H1 (cell line): ENCODE data around the gene GSG1L2. TPM values are rescaled to one million over a fixed set of nuclear protein-coding genes. Genes with fewer than 3 reads are reported as not detected.

ENCODE experiments used
- CBX8 ChIP-seq: fragments of 300-800, 300-1000 bp; sonication (generic); IDR thresholded peaks from 2 replicates; pipeline ENCODE4 v1.7.1; 2016; ENCODE audit warnings: low read depth, low read length, borderline replicate concordance
- PHF8 ChIP-seq: fragments of 200-600 bp; sonication (generic); conservative IDR thresholded peaks from 2 replicates; pipeline ENCODE4 v1.7.1; 2012; ENCODE audit warnings: low read depth, mild to moderate bottlenecking, inconsistent platforms, low read length, moderate library complexity
- RAD21 ChIP-seq, 2 experiments: IDR thresholded peaks in 1 of 2; conservative IDR thresholded peaks in 1 of 2; 2 replicates each; pipeline ENCODE4 v1.6.1; 2011; ENCODE audit warnings: low read depth in 2 of 2, low read length in 2 of 2, improper control_type of control experiment in 1 of 2, inconsistent platforms in 1 of 2, mild to moderate bottlenecking in 1 of 2, moderate library complexity in 1 of 2
- TEAD4 ChIP-seq: IDR thresholded peaks from 2 replicates; pipeline ENCODE4 v1.6.1; 2012; ENCODE audit warnings: low read depth, low read length, inconsistent platforms, mixed read lengths
- YY1 ChIP-seq: IDR thresholded peaks from 2 replicates; pipeline ENCODE4 v1.6.1; 2011; ENCODE audit warnings: low read depth, mild to moderate bottlenecking, low read length
- polyA plus RNA-seq, 7 experiments: library from polyadenylated mRNA; depleted of rRNA in 3 of 7; stranded (reverse) in 5 of 7; unstranded in 2 of 7; fragments of >200 nt in 5 of 7; fragments of 200-250 nt in 2 of 7; gene quantifications; 1 replicate in 5 of 7; 2 replicates in 1 of 7; 4 replicates in 1 of 7; pipeline versions ENCODE4 v1.2.1 to v1.2.3, GENCODE V29; 2011 to 2013; ENCODE audit warnings: missing spikeins in 2 of 7, mixed read lengths in 2 of 7
- total RNA-seq: library from RNA; stranded (reverse); fragmentation: NEBNext Ultra II Directional; extraction: Animal tissue kit (Norgen Biotek cat#: 25700); gene quantifications from 2 replicates; pipeline ENCODE4 v1.2.1, GENCODE V29; 2021
- TF ChIP-seq, protein P1 (sequence below): fragments of 300-600 bp; sonication (generic); IDR thresholded peaks from 2 replicates; pipeline ENCODE4 v1.7.1; 2012; ENCODE audit warnings: low read length, moderate library complexity, mild to moderate bottlenecking, inconsistent platforms; ENCODE audit not compliant: insufficient replicate concordance
- TF ChIP-seq, protein P2 (sequence below): IDR thresholded peaks from 2 replicates; pipeline ENCODE4 v1.6.1; 2012; ENCODE audit warnings: inconsistent platforms

Gene GSG1L2
- total and polyA plus RNA-seq, 2 of the 8 experiments (the other 6 are each of a cell fraction or from before 2014, with no cell fraction given): not detected

DNA sequence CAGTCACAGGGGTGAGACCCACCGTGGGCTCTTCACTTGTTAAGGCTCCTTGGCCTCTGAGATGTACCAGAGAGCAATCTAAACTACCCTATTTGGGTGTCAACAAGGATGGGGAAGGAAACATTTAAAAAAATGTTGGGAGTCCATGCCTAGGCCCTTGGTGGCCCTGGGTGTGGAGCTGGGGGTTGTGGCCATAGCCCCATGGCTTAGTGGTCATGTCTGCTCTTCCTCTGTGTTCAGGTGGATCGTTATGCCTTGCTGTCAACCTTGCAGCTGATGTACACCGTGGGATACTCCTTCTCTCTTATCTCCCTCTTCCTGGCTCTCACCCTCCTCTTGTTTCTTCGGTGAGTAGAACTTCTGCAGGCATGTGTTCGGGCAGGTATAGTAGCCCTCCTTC is 32.4 kb upstream of the GSG1L2 start (continued):
- TF ChIP-seq, protein P1, sequence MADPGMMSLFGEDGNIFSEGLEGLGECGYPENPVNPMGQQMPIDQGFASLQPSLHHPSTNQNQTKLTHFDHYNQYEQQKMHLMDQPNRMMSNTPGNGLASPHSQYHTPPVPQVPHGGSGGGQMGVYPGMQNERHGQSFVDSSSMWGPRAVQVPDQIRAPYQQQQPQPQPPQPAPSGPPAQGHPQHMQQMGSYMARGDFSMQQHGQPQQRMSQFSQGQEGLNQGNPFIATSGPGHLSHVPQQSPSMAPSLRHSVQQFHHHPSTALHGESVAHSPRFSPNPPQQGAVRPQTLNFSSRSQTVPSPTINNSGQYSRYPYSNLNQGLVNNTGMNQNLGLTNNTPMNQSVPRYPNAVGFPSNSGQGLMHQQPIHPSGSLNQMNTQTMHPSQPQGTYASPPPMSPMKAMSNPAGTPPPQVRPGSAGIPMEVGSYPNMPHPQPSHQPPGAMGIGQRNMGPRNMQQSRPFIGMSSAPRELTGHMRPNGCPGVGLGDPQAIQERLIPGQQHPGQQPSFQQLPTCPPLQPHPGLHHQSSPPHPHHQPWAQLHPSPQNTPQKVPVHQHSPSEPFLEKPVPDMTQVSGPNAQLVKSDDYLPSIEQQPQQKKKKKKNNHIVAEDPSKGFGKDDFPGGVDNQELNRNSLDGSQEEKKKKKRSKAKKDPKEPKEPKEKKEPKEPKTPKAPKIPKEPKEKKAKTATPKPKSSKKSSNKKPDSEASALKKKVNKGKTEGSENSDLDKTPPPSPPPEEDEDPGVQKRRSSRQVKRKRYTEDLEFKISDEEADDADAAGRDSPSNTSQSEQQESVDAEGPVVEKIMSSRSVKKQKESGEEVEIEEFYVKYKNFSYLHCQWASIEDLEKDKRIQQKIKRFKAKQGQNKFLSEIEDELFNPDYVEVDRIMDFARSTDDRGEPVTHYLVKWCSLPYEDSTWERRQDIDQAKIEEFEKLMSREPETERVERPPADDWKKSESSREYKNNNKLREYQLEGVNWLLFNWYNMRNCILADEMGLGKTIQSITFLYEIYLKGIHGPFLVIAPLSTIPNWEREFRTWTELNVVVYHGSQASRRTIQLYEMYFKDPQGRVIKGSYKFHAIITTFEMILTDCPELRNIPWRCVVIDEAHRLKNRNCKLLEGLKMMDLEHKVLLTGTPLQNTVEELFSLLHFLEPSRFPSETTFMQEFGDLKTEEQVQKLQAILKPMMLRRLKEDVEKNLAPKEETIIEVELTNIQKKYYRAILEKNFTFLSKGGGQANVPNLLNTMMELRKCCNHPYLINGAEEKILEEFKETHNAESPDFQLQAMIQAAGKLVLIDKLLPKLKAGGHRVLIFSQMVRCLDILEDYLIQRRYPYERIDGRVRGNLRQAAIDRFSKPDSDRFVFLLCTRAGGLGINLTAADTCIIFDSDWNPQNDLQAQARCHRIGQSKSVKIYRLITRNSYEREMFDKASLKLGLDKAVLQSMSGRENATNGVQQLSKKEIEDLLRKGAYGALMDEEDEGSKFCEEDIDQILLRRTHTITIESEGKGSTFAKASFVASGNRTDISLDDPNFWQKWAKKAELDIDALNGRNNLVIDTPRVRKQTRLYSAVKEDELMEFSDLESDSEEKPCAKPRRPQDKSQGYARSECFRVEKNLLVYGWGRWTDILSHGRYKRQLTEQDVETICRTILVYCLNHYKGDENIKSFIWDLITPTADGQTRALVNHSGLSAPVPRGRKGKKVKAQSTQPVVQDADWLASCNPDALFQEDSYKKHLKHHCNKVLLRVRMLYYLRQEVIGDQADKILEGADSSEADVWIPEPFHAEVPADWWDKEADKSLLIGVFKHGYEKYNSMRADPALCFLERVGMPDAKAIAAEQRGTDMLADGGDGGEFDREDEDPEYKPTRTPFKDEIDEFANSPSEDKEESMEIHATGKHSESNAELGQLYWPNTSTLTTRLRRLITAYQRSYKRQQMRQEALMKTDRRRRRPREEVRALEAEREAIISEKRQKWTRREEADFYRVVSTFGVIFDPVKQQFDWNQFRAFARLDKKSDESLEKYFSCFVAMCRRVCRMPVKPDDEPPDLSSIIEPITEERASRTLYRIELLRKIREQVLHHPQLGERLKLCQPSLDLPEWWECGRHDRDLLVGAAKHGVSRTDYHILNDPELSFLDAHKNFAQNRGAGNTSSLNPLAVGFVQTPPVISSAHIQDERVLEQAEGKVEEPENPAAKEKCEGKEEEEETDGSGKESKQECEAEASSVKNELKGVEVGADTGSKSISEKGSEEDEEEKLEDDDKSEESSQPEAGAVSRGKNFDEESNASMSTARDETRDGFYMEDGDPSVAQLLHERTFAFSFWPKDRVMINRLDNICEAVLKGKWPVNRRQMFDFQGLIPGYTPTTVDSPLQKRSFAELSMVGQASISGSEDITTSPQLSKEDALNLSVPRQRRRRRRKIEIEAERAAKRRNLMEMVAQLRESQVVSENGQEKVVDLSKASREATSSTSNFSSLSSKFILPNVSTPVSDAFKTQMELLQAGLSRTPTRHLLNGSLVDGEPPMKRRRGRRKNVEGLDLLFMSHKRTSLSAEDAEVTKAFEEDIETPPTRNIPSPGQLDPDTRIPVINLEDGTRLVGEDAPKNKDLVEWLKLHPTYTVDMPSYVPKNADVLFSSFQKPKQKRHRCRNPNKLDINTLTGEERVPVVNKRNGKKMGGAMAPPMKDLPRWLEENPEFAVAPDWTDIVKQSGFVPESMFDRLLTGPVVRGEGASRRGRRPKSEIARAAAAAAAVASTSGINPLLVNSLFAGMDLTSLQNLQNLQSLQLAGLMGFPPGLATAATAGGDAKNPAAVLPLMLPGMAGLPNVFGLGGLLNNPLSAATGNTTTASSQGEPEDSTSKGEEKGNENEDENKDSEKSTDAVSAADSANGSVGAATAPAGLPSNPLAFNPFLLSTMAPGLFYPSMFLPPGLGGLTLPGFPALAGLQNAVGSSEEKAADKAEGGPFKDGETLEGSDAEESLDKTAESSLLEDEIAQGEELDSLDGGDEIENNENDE: no peak
- TF ChIP-seq, protein P2, sequence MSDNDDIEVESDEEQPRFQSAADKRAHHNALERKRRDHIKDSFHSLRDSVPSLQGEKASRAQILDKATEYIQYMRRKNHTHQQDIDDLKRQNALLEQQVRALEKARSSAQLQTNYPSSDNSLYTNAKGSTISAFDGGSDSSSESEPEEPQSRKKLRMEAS: no peak
- TF ChIP-seq CBX8 (no peak), TEAD4 (no peak), PHF8 (no peak), RAD21 (IDR thresholded peaks at IDR 0.05 in 1 of 2, conservative IDR thresholded peaks at IDR 0.05 in 1 of 2; ENCODE audit: low read depth in 2 of 2, low read length in 2 of 2) (no peak), YY1 (no peak)
